RWPE1 (cell line): ENCODE data around the gene GLS.
A peak's percentile ranks its signal among the peaks of the same experiment; 100 is the strongest.
"Not testable (repeated sequence)": the region's sequence is repeated elsewhere in the genome, so short reads cannot be mapped to it uniquely, and the experiment has no call there.

ENCODE experiments used
- CTCF ChIA-PET: fragments of 350-600 bp; sonication (Branson Sonifier 250); formaldehyde crosslinking; extraction: SDS; loops from one replicate; lab custom pipeline; 2021; lab: Yijun Ruan, JAX
- POLR2A ChIA-PET: fragments of 400-600 bp; formaldehyde crosslinking; extraction: SDS; loops from one replicate; lab custom pipeline; 2020; ENCODE audit warnings: antibody characterized with exemption; ENCODE audit not compliant: low non-redundant PET; lab: Yijun Ruan, JAX
- DNase-seq: peaks from one replicate; pipeline ENCODE4 v3.0.0; 2012; ENCODE audit warnings: low spot score
- H3K27ac ChIP-seq: fragments of 450-650 bp; 2 replicates; pipeline ENCODE4 v1.5.1; 2017
- TF ChIP-seq, protein P1 (sequence below): fragments of 450-650 bp; conservative IDR thresholded peaks from 2 replicates; pipeline ENCODE4 v1.5.1; 2017; ENCODE audit warnings: low read depth, mild to moderate bottlenecking

GLS gene

DNA sequence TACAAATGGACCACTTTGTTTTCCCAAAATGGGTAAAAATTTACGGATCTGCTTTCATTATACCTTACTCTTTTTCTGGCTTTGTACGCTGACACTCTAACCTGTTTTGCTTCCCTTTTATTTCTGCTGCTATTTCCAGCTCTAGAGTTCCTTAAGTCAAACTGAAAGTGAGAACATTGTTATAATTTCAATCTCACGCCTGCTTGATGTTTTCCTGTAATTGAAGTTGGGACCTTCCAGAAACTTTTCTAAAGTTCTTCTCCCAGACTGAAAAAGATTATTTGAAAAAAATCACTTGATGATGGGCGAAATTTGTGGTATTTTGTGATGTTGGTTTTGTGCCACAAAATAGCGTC, 1.8 kb downstream of the GLS start:
- ChIA-PET POLR2A (no interaction called here), CTCF (no interaction called here)
- no peak overlapping the region for H3K27ac ChIP-seq
- no peak for DNase-seq
- TF ChIP-seq, protein P1, sequence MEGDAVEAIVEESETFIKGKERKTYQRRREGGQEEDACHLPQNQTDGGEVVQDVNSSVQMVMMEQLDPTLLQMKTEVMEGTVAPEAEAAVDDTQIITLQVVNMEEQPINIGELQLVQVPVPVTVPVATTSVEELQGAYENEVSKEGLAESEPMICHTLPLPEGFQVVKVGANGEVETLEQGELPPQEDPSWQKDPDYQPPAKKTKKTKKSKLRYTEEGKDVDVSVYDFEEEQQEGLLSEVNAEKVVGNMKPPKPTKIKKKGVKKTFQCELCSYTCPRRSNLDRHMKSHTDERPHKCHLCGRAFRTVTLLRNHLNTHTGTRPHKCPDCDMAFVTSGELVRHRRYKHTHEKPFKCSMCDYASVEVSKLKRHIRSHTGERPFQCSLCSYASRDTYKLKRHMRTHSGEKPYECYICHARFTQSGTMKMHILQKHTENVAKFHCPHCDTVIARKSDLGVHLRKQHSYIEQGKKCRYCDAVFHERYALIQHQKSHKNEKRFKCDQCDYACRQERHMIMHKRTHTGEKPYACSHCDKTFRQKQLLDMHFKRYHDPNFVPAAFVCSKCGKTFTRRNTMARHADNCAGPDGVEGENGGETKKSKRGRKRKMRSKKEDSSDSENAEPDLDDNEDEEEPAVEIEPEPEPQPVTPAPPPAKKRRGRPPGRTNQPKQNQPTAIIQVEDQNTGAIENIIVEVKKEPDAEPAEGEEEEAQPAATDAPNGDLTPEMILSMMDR: no peak

DNA sequence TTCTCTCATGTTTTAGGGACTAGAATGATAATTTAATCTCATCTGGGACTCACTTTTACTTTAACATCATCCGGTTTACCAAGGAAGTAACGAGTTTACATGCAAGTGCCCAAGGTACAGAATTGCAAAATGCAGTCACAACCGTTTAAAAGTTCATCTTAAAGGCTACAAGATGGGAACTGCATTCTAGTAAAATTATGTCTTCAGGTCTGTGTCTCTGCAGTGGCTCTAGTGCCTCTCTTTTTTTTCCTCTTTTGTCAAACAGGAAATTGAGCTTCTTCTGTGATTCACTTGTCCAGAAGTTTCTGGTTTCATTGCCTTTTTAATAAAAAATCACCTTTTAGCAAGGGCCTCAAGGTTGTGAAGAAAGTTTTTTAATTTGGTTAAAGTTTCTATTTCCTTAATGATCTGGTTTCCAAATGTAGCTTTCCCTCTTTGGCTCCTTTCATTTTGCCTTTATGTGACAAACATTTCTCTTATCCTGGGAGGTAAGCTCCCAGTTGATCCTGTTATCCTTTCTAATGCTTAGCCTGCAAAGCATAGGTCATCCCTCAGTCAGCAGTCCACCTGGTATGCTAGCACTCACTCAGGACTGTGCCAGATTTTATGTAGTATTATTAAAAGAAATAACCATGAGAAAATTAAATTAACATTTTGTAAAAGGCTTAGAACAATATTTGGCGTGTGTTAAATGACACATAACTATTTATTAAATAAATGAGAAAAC, 2.4 kb downstream of the GLS start:
- POLR2A ChIA-PET: no interaction called here
- TF ChIP-seq, protein P1: no peak
- H3K27ac ChIP-seq: no peak overlapping the region
- CTCF ChIA-PET: interaction anchor here (0.6 to 0.7 kb wide), 2 partner anchors 8 to 87 kb away, joined by 3 to 5 read pairs; no protein-coding TSS in a partner anchor
- DNase-seq: no peak

DNA sequence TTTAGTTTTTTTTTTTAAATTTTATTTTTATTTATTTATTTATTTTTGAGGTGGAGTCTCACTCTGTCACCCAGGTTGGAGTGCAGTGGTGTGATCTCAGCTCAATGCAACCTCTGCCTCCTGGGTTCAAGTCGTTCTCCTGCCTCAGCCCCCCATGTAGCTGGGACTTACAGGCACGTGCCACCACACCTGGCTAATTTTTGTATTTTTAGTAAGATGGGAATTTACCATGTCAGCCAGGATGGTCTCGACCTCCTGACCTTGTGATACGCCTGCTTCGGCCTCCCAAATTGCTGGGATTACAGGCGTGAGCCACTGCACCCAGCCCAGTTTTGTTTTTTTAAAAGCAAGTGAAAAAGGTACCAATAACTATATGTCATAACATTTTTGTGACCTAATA, 5.2 kb downstream of the GLS start:
- DNase-seq, POLR2A ChIA-PET: not testable (repeated sequence)
- 0 out of 2 replicates have a peak overlapping the region, but pooled peaks have one; percentile 25 for H3K27ac ChIP-seq
- CTCF ChIA-PET: interaction anchor here (0.6 to 1.1 kb wide), 2 partner anchors 35 to 1131 kb away, joined by 5 read pairs; no protein-coding TSS in a partner anchor

DNA sequence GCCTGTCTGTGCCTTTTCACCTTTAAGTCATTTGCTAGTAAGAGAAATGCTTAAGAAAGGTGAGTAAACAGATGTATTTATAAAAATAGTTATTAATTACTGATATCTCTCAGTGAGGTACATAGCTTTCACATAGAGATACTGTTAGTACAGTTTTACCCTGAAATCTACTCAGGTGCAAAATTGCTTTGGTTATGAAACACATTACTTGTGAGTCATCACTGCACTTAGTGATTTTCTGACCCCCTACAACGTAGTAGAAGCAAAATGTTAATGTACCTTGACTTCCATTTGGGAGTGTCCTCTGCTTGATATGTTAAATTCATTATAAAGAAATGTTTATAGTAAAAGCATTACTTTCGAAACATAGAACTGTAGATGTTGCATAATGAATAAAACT, 6.5 kb downstream of the GLS start:
- ChIA-PET POLR2A (no interaction called here), CTCF (interaction anchor here (1.1 kb wide), 1 partner anchor 37 kb away, joined by 5 read pairs; no protein-coding TSS in a partner anchor)
- DNase-seq: peak; percentile 36
- H3K27ac ChIP-seq: no peak overlapping the region
- TF ChIP-seq, protein P1: no peak

DNA sequence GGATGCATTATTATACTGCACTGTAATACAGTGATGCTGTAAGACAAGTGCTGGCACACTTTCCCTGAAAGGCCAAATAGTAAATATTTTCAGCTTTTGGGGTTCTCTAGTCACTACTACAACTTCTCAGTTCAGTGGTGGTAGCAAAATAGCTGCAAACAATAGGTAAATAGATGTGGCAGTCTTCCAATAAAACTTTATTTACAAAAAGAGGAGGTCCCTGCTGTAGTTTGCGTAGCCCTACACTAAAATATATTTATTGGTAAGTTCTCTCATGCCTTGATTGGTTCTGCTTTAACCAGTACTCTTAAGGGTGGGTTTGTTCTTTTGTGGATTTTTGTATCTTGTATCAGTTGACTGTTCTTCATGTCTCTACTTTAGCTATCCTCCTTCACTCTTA, 7.8 kb downstream of the GLS start:
- ChIA-PET POLR2A (no interaction called here), CTCF (interaction anchor here (0.8 kb wide), 1 partner anchor 43 kb away, joined by 3 read pairs; no protein-coding TSS in a partner anchor)
- TF ChIP-seq, protein P1: no peak
- no peak overlapping the region for H3K27ac ChIP-seq
- no peak for DNase-seq

DNA sequence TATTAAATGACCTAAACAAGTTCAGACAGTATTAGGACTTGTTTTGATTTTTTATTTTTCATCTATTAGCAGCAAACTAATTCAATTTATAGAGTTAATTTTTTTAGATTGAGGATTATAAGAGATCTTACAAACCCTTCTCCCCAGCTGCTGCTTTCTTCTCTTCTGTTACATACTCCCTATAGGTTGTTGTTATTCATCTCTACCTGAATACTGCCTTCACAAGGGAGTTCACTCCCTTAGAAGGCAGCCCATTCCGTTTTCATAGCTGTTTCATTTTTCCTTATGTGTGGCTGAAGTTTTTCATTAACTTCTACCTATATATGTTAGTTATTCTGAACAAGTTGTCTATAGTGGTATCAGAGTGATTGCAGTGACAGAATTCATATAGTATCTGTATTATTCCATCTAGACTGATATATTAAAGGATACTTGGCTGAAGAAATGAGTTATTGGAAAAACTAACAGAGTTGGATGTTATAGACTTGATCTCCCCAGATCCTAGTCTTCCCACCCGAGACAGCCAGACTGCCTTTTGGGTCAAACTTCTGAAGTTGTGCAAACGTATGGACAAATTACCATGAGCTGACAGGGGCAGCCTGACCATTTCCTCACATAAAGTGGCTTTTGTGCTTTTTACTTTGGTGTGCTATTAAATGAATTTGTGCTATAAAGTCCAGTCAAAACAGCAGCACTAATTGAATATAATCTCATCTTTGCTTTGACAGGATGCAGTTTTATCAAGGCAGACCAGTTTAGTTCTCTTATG, 8.7 kb downstream of the GLS start:
- TF ChIP-seq, protein P1: no peak
- no peak overlapping the region for H3K27ac ChIP-seq
- ChIA-PET CTCF (interaction anchor here (0.8 kb wide), 1 partner anchor 44 kb away, joined by 3 read pairs; no protein-coding TSS in a partner anchor), POLR2A (no interaction called here)
- DNase-seq: no peak

DNA sequence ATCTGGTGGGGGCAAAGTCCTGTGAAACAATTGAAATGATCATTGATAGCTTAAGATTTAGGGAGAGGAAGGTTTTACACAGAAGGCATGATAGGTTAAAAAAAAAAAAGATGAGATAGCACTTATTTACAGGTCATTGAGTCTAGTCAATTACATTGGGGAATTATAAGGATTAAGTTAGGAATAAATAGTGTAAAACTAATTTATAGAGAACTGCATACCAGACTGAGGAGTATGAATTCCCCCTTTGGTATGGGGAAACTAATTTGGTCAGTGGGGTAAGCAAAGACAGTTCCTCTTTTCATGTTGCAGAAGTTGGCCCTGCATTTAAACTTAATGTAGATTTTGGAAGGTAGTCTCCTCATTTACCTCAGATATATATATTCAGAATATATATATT, 10.8 kb downstream of the GLS start:
- ChIA-PET CTCF (interaction anchor here (0.6 kb wide), 1 partner anchor 8 kb away, joined by 3 read pairs; no protein-coding TSS in a partner anchor), POLR2A (no interaction called here)
- TF ChIP-seq, protein P1: no peak
- no peak for DNase-seq
- H3K27ac ChIP-seq: no peak overlapping the region
